ENCODE results near the gene LRRFIP1. TPM values are rescaled to one million over a fixed set of nuclear protein-coding genes. Genes with fewer than 3 reads are reported as not detected.

Gene LRRFIP1
- polyA plus RNA-seq, 1 of the 3 experiments (the other 2 are of a cell fraction) = 47.3 TPM

- Histone ChIP-seq H3K79me2 (ENCODE audit: insufficient read depth) (no peaks in the 10 kb centered on the region), H3K9me2 (no peaks in the 10 kb centered on the region), H3K36me3 (replicated peaks in 1 of 2; ENCODE audit: control insufficient read depth in 1 of 2, insufficient read depth in 2 of 2, low read length in 1 of 2) (no peaks in the 10 kb centered on the region), H2AFZ (ENCODE audit: low read depth) (no peak overlapping the region), H3K27me3 (ENCODE audit: insufficient read depth) (no peaks in the 10 kb centered on the region), H3K9me3 (no peaks in the 10 kb centered on the region), H4K20me1 (ENCODE audit: insufficient read depth) (no peaks in the 10 kb centered on the region), H3K9ac (no peak overlapping the region), H3F3A (replicated peaks; ENCODE audit: insufficient read depth) (no peaks in the 10 kb centered on the region), H3K4me1 (ENCODE audit: control insufficient read depth in 1 of 2, insufficient read depth in 2 of 2, low read depth in 1 of 2, low read length in 1 of 2) (peaks cover 0 to 3% of the 10 kb centered on the region in 2 experiments; a peak in 1 of 4 replicates), H3K4me3 (ENCODE audit: low read depth in 2 of 2, low read length in 1 of 2) (no peak overlapping the region), H3K4me2 (no peak overlapping the region), H3K27ac (ENCODE audit: low read depth in 2 of 2, low read length in 1 of 2) (no peak overlapping the region)
- TF ChIP-seq FOXJ3 (CRISPR knock-in tag; IDR thresholded peaks at IDR 0.05) (no peak), PBX3 (IDR thresholded peaks at IDR 0.05) (no peak), TCF12 (IDR thresholded peaks at IDR 0.05) (no peak), FOSL2 (IDR thresholded peaks at IDR 0.05; ENCODE audit: borderline replicate concordance, low read depth) (no peak), FOXM1 (IDR thresholded peaks at IDR 0.05; ENCODE audit: low read depth) (no peak), RAD21 (IDR thresholded peaks at IDR 0.05; ENCODE audit: low read length) (no peak), EP300 (IDR thresholded peaks at IDR 0.05; ENCODE audit: borderline replicate concordance in 1 of 2, low read depth in 1 of 2, low read length in 1 of 2) (no peak), POLR2AphosphoS5 (IDR thresholded peaks at IDR 0.05; ENCODE audit: low read depth, low read length) (no peak), NFIC (IDR thresholded peaks at IDR 0.05; ENCODE audit: borderline replicate concordance) (no peak), SIN3A (IDR thresholded peaks at IDR 0.05; ENCODE audit: borderline replicate concordance, low read depth, low read length) (no peak), YY1 (IDR thresholded peaks at IDR 0.05; ENCODE audit: low read depth) (no peak), IRF3 (IDR thresholded peaks at IDR 0.05; ENCODE audit: low read depth, low read length) (no peak), ELF1 (IDR thresholded peaks at IDR 0.05) (no peak), RFX5 (IDR thresholded peaks at IDR 0.05; ENCODE audit: low read length) (no peak), MXI1 (IDR thresholded peaks at IDR 0.05; ENCODE audit: low read depth, low read length) (no peak), ZBTB33 (IDR thresholded peaks at IDR 0.05; ENCODE audit: borderline replicate concordance, low read depth) (no peak), TEAD4 (IDR thresholded peaks at IDR 0.05; ENCODE audit: borderline replicate concordance, insufficient read depth) (no peak), GATA2 (CRISPR knock-in tag; IDR thresholded peaks at IDR 0.05) (no peak), MEF2A (IDR thresholded peaks at IDR 0.05; ENCODE audit: borderline replicate concordance, low read depth) (no peak)
- TF ChIP-seq, protein P1, sequence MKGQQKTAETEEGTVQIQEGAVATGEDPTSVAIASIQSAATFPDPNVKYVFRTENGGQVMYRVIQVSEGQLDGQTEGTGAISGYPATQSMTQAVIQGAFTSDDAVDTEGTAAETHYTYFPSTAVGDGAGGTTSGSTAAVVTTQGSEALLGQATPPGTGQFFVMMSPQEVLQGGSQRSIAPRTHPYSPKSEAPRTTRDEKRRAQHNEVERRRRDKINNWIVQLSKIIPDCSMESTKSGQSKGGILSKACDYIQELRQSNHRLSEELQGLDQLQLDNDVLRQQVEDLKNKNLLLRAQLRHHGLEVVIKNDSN (IDR thresholded peaks at IDR 0.05; ENCODE audit: borderline replicate concordance, low read depth) = no peak
- WGBS (ENCODE audit: low lambda C conversion rate) = 92% methylated on average over 8 of the region's 13 CpGs
- no peak for DNase-seq
- CTCF ChIA-PET = no interaction called here
- POLR2A ChIA-PET = no interaction called here
Measured at GRCh38 chr2:237596520-237597195, 30.7 kb upstream of the LRRFIP1 start.

Measured in SK-N-SH (cell line).